Measurements from ENCODE around the gene COL2A1. TPM values are rescaled to one million over a fixed set of nuclear protein-coding genes. Genes with fewer than 3 reads are reported as not detected.

The COL2A1 gene
- total and polyA plus RNA-seq, 9 of the 15 experiments (the other 6 are each of a cell fraction or from before 2014, with no cell fraction given) = 0.46 TPM; not detected in 8

DNA sequence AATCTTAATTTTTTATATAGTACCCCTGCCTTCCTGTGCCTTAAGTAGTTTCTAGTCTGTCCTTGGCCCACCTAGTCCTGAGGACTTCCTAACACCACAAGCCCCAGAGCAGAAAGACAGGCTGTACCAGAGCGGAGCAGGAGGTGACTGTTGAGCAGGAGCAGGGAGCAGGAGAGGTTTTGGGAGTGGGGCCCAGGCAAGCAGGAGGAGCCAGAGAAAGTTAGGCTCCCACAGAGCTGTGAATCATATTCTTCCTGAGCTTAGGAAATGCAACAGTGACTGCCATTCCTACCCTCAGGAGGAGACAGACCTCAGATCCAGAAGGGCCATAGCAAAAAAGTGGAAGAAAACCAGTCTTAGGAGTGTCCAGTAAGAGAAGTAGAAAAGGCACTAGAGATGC lies 28.3 kb upstream of the COL2A1 start:
- Histone ChIP-seq H3K9me1 (ENCODE audit: control insufficient read depth, insufficient read depth, low read length) (no peaks in the 10 kb centered on the region), H3K9ac (ENCODE audit: insufficient read depth in 1 of 2, low read depth in 2 of 2, low read length in 2 of 2) (no peak overlapping the region), H3K27ac (ENCODE audit: extremely low read depth, low read depth, low read length) (no peak overlapping the region), H3K27me3 (ENCODE audit: control insufficient read depth in 2 of 2, insufficient read depth in 2 of 2, low read length in 2 of 2) (no peaks in the 10 kb centered on the region), H3K79me2 (ENCODE audit: control insufficient read depth, insufficient read depth, low read length) (no peaks in the 10 kb centered on the region), H3K4me1 (replicated peaks in 1 of 2; ENCODE audit: control insufficient read depth in 2 of 2, insufficient read depth in 2 of 2, low read length in 2 of 2) (peaks cover 8 to 27% of the 10 kb centered on the region in 2 experiments), H3K36me3 (ENCODE audit: control insufficient read depth, insufficient read depth, low read length) (no peaks in the 10 kb centered on the region), H3K4me3 (no peak overlapping the region), H3K4me2 (ENCODE audit: insufficient read depth, low read length) (no peak overlapping the region), H4K20me1 (replicated peaks; ENCODE audit: control insufficient read depth, insufficient read depth, low read length) (no peaks in the 10 kb centered on the region), H2AFZ (ENCODE audit: low read depth, low read length) (no peak overlapping the region), H3K9me3 (replicated peaks; ENCODE audit: control insufficient read depth, insufficient read depth, low read depth, low read length) (no peaks in the 10 kb centered on the region)
- no TSS peak for BruUV-seq (replicated peaks)
- intact Hi-C loops (cut with micrococcal nuclease) (no loop called here), in situ Hi-C loops (cut with MboI) (no loop called here)
- 67% methylated on average over 1 of the region's 1 CpG for WGBS (ENCODE audit: insufficient coverage, low coverage, missing lambda C conversion rate)
- DNase-seq (ENCODE audit: extremely low read depth in 1 of 4, low spot score in 3 of 4) = no peak
- POLR2A ChIA-PET = no interaction called here
- no peak for FAIRE-seq
- no peak for TF ChIP-seq L3MBTL2 (IDR thresholded peaks at IDR 0.05)
- TF ChIP-seq NFIX (CRISPR knock-in tag; IDR thresholded peaks at IDR 0.05; ENCODE audit: low read depth) = no peak
- no peak for TF ChIP-seq PHTF2 (CRISPR knock-in tag; IDR thresholded peaks at IDR 0.05)
- TF ChIP-seq, protein P1, sequence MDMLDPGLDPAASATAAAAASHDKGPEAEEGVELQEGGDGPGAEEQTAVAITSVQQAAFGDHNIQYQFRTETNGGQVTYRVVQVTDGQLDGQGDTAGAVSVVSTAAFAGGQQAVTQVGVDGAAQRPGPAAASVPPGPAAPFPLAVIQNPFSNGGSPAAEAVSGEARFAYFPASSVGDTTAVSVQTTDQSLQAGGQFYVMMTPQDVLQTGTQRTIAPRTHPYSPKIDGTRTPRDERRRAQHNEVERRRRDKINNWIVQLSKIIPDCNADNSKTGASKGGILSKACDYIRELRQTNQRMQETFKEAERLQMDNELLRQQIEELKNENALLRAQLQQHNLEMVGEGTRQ (CRISPR knock-in tag; IDR thresholded peaks at IDR 0.05) = no peak
- TF ChIP-seq HDGF (IDR thresholded peaks at IDR 0.05) = no peak
- no peak for TF ChIP-seq SMARCE1 (IDR thresholded peaks at IDR 0.05)
- no peak for TF ChIP-seq RNF2 (IDR thresholded peaks at IDR 0.05)
- TF ChIP-seq, protein P2, sequence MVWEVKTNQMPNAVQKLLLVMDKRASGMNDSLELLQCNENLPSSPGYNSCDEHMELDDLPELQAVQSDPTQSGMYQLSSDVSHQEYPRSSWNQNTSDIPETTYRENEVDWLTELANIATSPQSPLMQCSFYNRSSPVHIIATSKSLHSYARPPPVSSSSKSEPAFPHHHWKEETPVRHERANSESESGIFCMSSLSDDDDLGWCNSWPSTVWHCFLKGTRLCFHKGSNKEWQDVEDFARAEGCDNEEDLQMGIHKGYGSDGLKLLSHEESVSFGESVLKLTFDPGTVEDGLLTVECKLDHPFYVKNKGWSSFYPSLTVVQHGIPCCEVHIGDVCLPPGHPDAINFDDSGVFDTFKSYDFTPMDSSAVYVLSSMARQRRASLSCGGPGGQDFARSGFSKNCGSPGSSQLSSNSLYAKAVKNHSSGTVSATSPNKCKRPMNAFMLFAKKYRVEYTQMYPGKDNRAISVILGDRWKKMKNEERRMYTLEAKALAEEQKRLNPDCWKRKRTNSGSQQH (CRISPR knock-in tag; IDR thresholded peaks at IDR 0.05) = no peak
- ATAC-seq = no peak
- CTCF ChIA-PET (ENCODE audit: low intra/inter-chr PET ratio) = no interaction called here
